ENCODE results near the gene KCNJ1.

The KCNJ1 gene

GRCh38 chr11:128867277-128867676 lies at the start of gene KCNJ1:
Gene KCNJ1, minus strand, starts transcription at chr11:128867296. Its CDS starts 27,053 bp downstream, at chr11:128840243.
- in situ Hi-C loops (cut with MboI; ENCODE audit: low sequenced_read_pairs) = no loop called here

DNA sequence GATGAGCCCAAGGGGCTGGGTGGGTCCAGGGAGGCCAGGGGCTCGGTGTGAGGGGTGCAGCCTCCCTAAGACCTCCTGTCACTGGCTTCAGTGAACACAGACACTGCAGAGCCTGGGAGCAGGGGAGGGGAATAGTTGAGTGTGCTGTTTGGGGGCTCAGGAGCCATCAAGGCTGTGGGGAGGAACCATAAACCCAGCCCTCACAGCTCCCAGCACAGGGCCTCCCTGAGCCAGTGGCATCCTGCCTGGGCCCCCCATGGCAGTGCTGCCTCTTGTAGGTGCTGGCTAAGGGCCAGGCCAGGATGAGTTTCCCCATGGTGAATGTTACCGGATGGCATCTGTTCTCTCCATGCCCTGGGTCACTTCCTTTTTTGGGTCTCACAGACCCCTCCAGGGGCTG lies 49.6 kb upstream of the KCNJ1 start:
- in situ Hi-C loops (cut with MboI; ENCODE audit: low sequenced_read_pairs) = no loop called here

- in situ Hi-C loops (cut with MboI; ENCODE audit: low sequenced_read_pairs) = no loop called here
Measured at GRCh38 chr11:128916037-128916572, 49.0 kb upstream of the KCNJ1 start.

- in situ Hi-C loops (cut with MboI; ENCODE audit: low sequenced_read_pairs) = no loop called here
Measured at GRCh38 chr11:128915149-128915521, 48.0 kb upstream of the KCNJ1 start.

GRCh38 chr11:128914216-128915148 lies 47.4 kb upstream of the KCNJ1 start:
- in situ Hi-C loops (cut with MboI; ENCODE audit: low sequenced_read_pairs) = no loop called here

GRCh38 chr11:128913806-128914205 lies 46.7 kb upstream of the KCNJ1 start:
- in situ Hi-C loops (cut with MboI; ENCODE audit: low sequenced_read_pairs) = no loop called here

GRCh38 chr11:128911701-128912100 lies 44.6 kb upstream of the KCNJ1 start:
- in situ Hi-C loops (cut with MboI; ENCODE audit: low sequenced_read_pairs) = no loop called here

DNA sequence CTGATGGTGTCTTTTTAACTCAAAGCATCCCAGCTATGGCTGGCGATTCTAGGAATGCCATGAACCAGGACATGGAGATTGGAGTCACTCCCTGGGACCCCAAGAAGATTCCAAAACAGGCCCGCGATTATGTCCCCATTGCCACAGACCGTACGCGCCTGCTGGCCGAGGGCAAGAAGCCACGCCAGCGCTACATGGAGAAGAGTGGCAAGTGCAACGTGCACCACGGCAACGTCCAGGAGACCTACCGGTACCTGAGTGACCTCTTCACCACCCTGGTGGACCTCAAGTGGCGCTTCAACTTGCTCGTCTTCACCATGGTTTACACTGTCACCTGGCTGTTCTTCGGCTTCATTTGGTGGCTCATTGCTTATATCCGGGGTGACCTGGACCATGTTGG lies 44.1 kb upstream of the KCNJ1 start:
- in situ Hi-C loops (cut with MboI; ENCODE audit: low sequenced_read_pairs) = no loop called here

- in situ Hi-C loops (cut with MboI; ENCODE audit: low sequenced_read_pairs) = no loop called here
Measured at GRCh38 chr11:128910576-128910975, 43.5 kb upstream of the KCNJ1 start.

DNA sequence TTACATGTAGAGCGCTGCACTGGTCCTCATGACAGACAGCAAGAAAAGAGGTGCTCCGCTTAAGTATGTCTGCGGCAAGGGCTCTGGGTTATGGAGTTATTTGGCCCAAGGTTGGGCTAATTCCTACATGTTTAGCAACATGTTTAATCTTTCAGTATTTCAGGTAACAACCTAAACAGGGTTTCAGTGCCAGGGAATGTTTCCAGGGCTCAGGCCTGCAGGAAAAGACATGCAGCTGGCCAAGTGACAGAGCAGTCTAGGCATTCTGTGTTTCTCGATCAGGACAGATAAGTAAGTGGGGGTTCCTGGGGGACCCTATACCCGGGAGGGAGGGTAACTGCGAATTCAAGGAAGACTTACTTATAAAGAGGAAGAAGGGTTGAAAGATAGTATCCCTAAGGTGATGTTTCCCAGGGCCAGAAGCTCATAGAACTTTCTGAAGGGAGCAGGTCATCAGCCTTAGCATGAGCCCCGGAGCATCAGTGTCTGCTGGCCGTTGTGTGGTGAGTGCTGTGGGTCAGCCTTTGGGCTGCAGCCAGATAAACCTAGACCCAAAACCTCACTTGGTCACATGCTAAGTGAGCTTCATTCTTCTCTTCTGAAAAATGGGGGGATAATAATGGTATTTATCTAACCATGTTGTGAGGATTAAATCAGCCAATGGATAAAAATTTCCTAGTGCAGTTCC lies 42.5 kb upstream of the KCNJ1 start:
- in situ Hi-C loops (cut with MboI; ENCODE audit: low sequenced_read_pairs) = no loop called here

- in situ Hi-C loops (cut with MboI; ENCODE audit: low sequenced_read_pairs) = no loop called here
Measured at GRCh38 chr11:128908391-128909246, 41.5 kb upstream of the KCNJ1 start.

DNA sequence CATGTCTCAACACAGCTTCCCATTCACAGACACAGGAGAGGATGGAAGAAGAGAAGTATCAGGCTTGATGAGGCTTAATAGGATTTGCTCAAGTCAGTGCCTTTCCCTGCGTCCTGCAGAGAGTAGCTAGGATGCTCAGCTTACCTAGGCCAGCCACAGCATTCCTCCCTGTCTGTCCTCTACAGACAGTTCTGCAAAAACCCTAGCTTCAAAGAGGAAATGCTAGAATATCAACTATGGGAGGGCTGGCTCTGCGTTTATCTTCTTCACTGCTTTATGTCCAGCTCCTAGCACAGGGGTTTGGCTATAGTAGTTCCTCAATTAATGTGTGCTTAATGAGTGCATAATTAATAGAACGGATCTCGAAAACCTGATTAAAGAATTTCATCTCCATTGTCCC lies 40.5 kb upstream of the KCNJ1 start:
- in situ Hi-C loops (cut with MboI; ENCODE audit: low sequenced_read_pairs) = no loop called here

DNA sequence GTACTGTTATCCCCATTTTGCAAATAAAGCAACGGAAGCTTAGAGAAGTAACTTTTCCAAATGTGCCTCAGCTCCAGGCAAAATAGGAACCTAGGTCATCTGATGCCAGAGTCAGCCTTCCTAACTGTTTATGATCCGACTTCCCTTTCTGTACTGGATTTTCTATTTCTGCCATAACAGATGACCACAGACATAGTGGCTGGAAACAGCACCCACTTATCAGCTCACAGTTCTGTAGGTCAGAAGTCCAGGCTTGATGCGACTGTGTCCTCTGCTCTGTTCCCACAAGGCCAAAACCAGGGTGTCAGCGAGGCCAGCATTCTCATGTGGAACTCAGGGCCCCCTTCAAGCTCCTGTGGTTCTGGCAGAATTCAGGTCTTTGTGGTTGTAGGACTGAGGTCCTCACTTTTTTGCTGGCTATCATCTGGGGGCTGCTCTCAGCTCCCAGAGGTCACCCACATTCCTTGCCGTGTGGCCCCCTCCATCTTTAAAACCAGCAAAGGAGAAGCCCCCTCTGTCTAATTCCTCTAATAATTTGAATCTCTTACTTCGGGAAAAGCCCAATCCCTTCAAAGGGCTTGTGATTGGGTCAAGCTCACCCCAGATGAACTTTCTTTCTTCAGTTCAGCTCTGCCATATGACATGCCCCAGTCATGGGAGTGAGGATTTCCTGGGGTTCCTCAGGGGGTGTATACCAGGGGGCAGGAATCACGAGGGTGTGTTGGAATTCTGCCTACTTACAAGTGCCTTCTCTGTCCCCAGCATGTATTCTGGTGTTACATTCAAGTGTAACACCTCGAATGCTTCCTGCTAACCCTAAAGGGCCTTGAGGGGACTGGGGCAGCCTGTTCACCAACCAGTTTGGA lies 39.3 kb upstream of the KCNJ1 start:
- in situ Hi-C loops (cut with MboI; ENCODE audit: low sequenced_read_pairs) = no loop called here

DNA sequence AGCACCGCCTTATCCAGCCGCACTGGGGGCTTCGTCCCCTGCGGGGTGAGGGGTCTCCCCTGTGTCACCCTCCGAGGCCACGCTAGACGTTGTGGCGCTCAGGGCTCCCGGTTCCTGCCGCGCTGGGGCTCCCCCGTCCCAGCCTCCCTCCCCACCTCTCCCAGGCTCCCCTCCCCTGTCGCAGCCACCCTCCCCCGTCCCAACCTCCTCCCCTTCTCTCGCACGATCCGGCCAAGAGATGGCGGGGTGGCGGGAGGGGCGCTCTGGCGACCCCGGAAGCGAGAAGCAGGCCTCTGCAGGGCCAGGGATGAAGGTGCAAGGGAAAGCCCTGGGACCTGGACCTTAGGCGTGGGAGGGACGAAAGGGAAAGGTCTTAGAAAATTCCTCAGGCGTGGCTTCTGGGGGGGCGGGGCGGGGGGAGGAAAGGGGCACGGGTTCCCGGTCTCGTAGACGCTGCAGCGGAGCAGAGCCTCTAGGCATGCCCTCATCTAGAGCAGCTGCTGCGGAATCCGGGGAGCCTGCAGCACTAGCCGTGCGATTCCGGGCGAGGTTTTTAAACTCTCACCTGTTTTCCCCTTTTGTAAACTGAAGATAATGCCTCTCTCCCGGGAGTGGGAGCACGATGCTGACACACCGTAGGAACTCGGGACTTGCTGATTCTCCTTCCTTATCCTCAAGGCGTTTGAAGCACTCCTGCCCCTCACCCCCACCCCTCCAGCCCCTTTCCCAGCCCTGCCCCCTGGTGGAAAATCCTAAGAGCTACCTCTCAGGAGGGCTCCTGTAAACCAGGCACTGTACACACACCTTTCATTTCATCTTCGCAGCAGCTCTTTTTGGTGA lies 38.5 kb upstream of the KCNJ1 start:
- in situ Hi-C loops (cut with MboI; ENCODE audit: low sequenced_read_pairs) = no loop called here

DNA sequence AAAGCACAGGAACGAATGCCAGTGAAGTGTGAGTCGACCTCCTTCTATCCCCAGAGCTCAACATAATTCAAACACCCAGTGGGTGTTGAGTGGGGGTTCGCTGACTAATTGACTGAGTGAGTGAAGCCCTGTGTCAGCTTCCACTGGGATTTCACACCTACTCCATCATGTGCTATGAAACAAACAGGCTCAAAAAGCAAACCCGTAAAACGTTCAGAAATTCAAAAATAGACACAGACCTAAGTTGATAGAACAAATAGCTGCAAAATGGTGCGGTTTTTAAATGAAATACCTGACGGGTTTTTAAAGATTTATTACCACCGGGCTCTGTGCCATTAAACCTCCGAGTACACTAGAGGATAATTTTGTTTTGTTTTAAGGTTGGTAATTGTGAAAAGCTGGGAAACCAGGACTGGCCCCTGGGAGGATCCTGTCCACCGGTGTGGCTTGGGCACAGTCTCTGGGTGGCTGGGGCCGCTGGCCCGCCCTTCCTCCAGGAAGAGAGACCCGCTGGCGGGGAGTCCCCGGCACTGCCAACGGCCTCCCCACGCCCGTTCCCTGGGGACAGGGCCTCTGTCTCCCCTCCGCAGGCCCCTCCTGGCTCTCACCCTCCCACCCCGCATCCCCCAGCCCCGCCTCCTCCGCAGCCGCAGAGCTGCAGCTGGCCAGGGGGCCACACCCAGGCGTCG lies 37.7 kb upstream of the KCNJ1 start:
- in situ Hi-C loops (cut with MboI; ENCODE audit: low sequenced_read_pairs) = no loop called here

GRCh38 chr11:128904303-128904655 lies 37.2 kb upstream of the KCNJ1 start:
- in situ Hi-C loops (cut with MboI; ENCODE audit: low sequenced_read_pairs) = no loop called here

DNA sequence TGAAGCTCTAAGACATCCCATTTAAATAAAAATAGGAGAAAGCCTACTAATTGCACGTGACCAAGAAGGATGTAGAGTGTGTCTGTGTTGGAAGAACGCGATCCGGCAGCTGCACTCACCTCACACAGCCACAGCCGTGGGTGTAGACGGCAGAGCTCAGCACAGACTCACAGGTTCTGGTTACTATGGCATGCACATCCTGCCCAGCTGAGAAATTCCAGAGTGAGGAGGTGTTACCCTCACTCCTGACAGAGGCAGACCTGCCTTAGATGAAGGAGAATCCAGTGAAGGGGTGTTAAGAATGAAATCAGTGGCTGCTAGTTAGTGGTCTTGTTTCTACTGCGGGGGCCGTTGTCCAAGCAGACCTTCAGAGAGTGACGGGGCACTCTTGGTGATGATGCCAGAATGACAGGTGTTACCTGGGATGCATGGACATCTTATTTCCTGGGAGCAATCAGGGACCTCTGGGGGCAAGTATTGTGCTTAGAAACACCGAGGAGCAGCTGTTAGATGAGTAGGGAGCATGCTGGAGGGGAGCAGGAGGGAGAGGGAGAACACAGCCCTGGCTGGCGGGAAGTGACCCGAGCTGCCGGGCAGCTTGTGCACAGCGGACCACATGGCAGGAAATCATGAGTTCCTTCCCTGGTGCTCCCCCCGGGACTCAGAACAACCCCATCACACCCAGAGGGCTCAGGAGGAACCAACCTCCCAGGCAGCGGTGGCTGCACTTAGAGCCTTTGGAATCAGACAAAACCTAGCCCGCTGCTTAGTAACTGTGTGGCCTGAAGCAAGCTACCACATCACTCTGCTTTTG lies 36.4 kb upstream of the KCNJ1 start:
- in situ Hi-C loops (cut with MboI; ENCODE audit: low sequenced_read_pairs) = no loop called here

DNA sequence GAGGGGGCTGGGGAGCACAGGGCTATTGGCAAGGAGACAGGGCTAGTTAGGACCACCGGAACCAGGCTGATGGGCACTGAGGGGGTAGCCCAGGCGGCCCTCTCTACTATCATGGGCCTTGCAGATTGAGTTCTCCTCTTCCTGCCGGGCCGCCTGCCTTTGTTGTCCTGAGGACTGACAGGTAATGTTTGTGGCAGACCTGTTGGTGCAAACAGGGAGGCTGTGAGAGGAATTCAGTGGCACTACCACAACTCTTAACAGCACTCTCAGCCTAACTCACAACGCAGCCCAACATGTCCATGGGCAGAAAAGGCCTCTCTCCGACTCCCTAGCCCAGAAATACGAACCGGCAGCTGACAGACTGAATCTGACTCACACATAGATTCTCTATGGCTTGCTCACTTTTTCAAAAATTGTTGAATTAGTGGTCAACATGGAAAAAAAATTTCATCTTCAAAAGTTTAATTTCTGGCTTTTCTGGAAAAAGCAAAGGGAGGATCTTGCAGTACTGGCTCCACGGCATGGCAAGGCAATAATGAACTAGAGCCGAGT lies 35.5 kb upstream of the KCNJ1 start:
- in situ Hi-C loops (cut with MboI; ENCODE audit: low sequenced_read_pairs) = no loop called here

All from HL-60/S4 treated with retinoic acid at 250 ng/mL for 4 days and 3 days (cell line).